Lower leg skin (tissue), 3 donors: ENCODE results near the gene SH2D5.

Source experiments
- CTCF ChIP-seq, 3 donors: fragments of 450-650 bp; IDR thresholded peaks; one replicate each; pipeline ENCODE4 v1.5.1; 2016; ENCODE audit warnings: antibody characterized with exemption in 3 of 3, mild to moderate bottlenecking in 3 of 3, moderate library complexity in 2 of 3
- POLR2A ChIP-seq, 2 donors: fragments of 450-650 bp; IDR thresholded peaks; one replicate each; pipeline ENCODE4 v1.6.1; 2016 to 2017; ENCODE audit warnings: antibody characterized with exemption in 2 of 2, mild to moderate bottlenecking in 1 of 2, moderate library complexity in 1 of 2

GRCh38 chr1:20698195-20698910 is 34.1 kb downstream of the SH2D5 start:
- no peak for TF ChIP-seq CTCF (IDR thresholded peaks at IDR 0.05)
- TF ChIP-seq POLR2A (IDR thresholded peaks at IDR 0.05): no peak
